ENCODE data around the gene GCK. TPM values are rescaled to one million over a fixed set of nuclear protein-coding genes. Genes with fewer than 3 reads are reported as not detected.

The GCK gene
- total RNA-seq, 1 donor: 0.43 TPM

DNA sequence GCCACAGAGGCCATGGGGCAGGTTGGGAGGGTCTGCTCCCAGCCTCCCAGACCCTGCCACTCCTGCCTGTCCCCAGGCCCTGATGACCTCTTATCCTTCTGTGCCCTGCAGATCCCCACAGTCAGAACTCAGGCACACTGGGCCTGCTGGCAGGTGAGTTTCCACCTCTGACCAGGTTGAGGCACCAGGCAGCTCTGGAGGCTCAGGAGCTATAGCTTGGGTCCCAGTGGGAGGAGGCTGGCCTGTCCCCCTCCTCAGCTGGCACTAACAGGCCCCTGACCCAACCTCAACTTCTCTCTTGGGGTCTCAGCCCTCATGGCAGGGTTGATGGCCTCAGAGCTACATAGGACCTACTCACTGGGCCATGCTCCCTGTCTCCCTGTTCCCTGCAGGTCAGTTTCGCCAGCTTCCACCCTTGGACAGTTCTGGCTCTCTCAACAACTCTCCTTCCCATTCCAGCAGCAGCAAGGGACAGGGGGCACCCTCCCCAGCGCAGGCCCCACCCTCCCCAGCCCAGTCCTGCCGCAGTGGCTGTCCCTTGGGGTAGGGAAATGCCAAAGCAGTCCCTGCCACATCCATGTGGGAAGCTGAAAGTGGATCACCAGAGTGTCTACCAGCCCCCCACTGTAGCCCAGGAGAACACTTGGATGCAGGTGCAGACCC lies 87.8 kb downstream of the GCK start:
- no peak overlapping the region for H3K4me3 ChIP-seq (ENCODE audit: low read depth, low read length)
- no peak for DNase-seq (ENCODE audit: low read depth)
- TF ChIP-seq, protein P1, sequence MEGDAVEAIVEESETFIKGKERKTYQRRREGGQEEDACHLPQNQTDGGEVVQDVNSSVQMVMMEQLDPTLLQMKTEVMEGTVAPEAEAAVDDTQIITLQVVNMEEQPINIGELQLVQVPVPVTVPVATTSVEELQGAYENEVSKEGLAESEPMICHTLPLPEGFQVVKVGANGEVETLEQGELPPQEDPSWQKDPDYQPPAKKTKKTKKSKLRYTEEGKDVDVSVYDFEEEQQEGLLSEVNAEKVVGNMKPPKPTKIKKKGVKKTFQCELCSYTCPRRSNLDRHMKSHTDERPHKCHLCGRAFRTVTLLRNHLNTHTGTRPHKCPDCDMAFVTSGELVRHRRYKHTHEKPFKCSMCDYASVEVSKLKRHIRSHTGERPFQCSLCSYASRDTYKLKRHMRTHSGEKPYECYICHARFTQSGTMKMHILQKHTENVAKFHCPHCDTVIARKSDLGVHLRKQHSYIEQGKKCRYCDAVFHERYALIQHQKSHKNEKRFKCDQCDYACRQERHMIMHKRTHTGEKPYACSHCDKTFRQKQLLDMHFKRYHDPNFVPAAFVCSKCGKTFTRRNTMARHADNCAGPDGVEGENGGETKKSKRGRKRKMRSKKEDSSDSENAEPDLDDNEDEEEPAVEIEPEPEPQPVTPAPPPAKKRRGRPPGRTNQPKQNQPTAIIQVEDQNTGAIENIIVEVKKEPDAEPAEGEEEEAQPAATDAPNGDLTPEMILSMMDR (IDR thresholded peaks at IDR 0.05; ENCODE audit: insufficient read depth, low read depth, low read length): no peak

DNA sequence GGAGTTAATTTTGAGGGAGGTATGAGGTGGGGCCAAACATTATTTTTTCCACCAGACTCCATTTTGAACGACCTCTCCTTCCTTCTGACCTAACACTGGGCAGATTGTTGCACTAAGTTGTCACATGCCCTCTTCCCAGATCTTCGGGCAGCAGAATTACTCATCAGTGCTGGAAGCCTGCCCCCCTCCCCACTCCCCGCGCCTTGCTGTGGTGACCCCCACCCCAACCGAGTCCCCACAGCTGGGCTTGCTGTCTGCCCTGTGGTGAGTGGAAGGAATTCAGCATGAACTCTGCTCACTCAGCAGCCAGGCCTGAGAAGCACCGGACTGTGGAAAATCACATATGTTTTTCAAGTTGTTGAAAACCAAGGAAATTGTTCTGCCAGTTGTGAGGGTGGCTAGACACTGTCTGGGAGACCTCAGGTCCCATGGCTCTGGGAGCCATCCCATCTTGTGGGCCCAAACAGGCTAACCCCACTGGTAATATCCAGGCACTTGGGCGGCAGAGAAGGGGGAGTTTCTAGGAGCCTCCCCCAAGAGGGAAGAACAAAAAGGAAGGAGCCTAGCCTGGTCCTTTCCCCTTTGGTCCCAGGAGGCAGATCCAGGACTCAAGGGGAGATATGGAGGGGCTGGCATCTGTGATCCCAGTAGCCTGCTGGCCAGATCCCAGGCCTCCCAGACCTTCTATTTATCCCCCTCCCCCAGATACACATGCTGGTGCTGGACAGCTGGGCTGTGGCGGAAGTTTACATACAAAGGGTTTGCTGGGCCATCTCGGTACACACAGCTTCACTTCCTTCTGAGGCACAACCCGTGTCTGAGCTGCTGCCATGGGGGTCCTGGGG lies 88.6 kb downstream of the GCK start:
- H3K4me3 ChIP-seq (ENCODE audit: low read depth, low read length): no peak overlapping the region
- TF ChIP-seq, protein P1 (IDR thresholded peaks at IDR 0.05; ENCODE audit: insufficient read depth, low read depth, low read length): no peak
- DNase-seq (ENCODE audit: low read depth): peak; percentile 94

DNA sequence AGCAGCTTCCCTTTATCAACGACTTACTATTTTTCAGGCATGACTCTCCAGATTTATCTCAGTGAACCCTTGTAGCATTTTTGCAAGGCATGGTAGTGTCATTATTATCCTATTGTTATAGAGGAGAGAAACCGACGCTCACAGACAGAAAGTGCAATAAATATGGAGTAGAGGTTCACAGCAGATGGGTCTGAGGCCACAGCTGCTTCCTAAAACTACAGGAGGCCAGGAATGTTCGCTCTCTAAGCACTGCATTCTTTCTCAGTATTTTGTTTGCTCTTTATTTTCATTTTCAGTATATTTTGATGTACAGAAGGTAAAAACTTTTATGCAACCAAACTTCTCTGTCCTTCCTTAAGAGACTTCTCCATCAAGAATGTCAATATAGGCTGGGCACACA lies 89.6 kb downstream of the GCK start:
- no peak for DNase-seq (ENCODE audit: low read depth)
- no peak overlapping the region for H3K4me3 ChIP-seq (ENCODE audit: low read depth, low read length)
- TF ChIP-seq, protein P1 (IDR thresholded peaks at IDR 0.05; ENCODE audit: insufficient read depth, low read depth, low read length): no peak

DNA sequence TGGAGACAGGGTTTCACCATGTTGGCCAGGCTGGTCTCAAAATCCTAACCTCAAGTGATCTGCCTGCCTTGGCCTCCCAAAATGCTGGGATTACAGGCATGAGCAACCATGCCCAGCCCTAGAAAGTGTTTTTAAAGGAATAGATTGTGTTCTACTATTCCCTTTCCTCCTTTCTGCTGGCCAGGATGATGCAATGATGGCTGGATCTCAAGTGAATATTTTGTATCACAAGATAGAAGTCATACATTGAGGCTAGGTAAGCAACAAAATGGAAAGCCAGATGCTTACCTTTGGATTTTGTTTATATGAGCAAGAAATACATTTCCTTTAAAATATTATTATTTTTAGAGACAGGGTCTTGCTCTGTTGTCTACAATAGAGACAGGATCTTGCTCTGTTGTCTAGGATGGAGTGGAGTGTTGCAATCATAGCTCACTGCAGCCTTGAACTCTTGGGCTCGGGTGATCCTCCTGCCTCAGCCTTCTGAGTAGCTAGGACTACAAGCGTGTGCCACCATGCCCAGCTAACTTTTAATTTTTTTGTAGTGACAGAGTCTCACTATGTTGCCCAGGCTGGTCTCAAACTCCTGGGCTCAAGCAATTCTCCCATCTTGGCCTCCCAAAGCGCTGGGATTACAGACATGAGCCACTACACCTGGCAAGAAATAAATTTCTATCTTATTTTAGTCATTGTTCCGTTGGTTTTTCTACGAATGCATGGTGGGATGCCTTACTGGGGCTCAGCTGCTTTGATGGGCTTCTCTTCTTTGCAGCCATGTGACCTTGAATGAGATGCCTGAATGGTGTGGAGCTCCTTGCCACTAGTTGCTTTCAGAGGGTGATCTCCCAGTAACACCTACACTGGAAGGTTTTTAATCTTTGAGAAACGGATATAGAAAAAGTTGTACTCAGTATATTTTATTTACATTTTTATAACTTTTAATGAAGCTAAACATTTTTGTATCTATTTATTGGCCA lies 90.9 kb downstream of the GCK start:
- no peak overlapping the region for H3K4me3 ChIP-seq (ENCODE audit: low read depth, low read length)
- TF ChIP-seq, protein P1 (IDR thresholded peaks at IDR 0.05; ENCODE audit: insufficient read depth, low read depth, low read length): no peak
- DNase-seq (ENCODE audit: low read depth): no peak

DNA sequence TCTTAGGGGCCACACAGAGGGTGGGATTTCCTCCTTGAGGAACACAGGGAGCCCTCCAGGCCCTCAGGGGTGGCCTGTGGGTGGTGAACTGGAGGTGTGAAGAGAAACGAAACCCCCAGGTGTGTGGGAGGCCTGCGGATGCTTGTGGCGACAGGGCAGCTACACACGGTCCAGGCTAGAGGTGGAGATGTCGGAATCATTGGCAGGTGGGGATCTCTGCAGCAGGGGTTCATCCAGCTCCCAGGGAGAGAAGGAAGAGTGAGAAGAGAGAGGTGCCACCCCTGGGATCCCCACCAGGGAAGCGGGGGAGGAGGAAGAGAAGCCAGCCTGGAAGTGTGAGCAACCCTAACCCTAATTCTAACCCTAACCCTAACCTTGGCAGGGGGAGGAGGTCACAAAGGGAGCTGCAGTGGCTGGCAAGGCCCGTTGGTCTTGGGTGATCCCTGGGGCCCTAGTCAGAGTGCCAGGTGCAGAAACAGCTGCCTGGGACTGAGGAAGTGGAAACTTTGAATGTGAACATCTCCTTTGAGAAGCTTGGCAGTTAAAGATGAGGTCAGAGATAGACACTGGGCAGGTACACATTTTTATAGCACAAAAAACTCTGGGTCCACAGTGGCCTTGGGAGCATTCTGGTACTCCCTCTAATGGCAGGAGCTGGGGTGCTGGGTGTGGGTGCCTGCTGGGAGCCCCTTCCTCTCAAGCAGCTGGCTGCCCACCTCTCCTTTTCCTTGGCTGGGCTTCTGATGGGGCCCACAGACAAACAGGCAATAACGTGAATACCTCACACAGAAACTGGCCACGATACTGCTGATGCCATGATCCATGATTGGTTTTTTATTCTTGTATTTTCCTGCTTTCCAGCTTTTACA lies 91.9 kb downstream of the GCK start:
- H3K4me3 ChIP-seq (ENCODE audit: low read depth, low read length): no peak overlapping the region
- no peak for DNase-seq (ENCODE audit: low read depth)
- TF ChIP-seq, protein P1 (IDR thresholded peaks at IDR 0.05; ENCODE audit: insufficient read depth, low read depth, low read length): no peak

All from fibroblast of villous mesenchyme (primary cell).